KOPT-K1 (cell line): ENCODE results near the gene PRKCE.

Experiments used
- H3K27ac ChIP-seq: fragments of 200-600 bp; sonication (generic); 2 replicates; pipeline ENCODE4 v1.5.1; 2016; ENCODE audit warnings: antibody characterized with exemption, mild to moderate bottlenecking, low read depth, low read length; ENCODE audit not compliant: poor library complexity, severe bottlenecking
- H3K36me3 ChIP-seq: fragments of 200-600 bp; sonication (generic); 2 replicates; pipeline ENCODE4 v1.5.1; 2017; ENCODE audit warnings: antibody characterized with exemption, mild to moderate bottlenecking, low read length, moderate library complexity; ENCODE audit not compliant: insufficient read depth
- H3K9me3 ChIP-seq: fragments of 200-600 bp; sonication (generic); 2 replicates; pipeline ENCODE4 v1.5.1; 2017; ENCODE audit warnings: antibody characterized with exemption, low read length, mild to moderate bottlenecking; ENCODE audit not compliant: insufficient read depth, poor library complexity, severe bottlenecking

The PRKCE gene

GRCh38 chr2:45674035-45674816 lies 22.8 kb downstream of the PRKCE start:
- Histone ChIP-seq H3K36me3 (no peaks in the 10 kb centered on the region), H3K9me3 (no peaks in the 10 kb centered on the region), H3K27ac (no peak overlapping the region)

DNA sequence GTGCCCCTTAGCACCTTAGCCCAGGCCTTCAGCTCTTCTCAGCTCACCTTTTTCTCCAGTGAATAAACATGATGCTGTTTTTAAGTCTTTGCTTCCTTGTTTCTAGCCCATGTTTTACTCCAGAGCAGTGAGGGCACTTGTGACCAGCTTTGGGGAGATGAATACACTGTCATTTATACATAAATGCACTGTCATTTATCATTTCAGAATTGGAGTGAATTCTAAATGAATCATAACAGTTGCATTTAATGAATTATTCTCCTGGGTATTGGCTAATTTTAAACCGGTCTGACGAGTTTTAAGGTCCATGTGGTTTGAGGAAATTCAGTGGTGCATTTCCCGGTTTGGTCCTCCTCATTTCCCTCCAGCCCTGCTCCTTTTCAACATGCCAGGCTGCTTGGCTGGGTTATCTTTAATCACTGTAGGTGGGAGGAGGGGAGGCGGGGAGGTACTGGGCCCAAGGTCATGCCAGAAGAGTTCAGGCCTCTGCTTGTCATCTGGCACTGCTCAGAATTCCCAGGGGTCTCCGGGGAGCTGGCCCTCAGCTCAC lies 23.9 kb downstream of the PRKCE start:
- H3K36me3 ChIP-seq: no peaks in the 10 kb centered on the region

GRCh38 chr2:45676088-45676487 lies 24.6 kb downstream of the PRKCE start:
- Histone ChIP-seq H3K27ac (no peak overlapping the region), H3K36me3 (no peaks in the 10 kb centered on the region), H3K9me3 (no peaks in the 10 kb centered on the region)

More for the DNA sequence above, 23.9 kb downstream of the PRKCE start:
- Histone ChIP-seq H3K27ac (no peak overlapping the region), H3K9me3 (no peaks in the 10 kb centered on the region)

DNA sequence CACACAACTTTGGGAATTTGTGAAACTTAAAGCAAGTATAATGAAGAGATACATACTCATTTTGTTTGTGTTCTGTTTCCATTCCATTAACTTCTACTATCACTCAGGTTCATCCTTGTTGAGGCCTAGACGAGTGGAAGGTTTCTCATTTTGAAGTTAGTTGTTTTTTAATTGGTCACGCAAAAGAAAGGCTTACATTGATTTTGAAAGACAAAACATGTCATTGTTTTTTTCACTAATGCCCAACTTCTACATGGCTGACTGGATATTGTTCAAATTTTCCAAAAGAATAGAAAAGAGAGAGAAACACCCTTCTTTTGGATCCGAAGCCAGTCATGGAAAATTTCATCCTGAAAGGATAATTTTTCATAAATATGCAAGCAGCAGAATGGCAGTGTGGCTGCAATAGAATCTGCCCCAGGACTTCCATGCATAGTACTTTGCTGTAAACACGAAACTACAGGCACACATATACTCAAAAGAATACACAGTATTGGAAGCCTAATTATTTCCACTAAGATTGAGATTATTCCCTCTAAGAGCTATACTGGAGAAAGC lies 27.4 kb downstream of the PRKCE start:
- Histone ChIP-seq H3K36me3 (no peaks in the 10 kb centered on the region), H3K27ac (no peak overlapping the region), H3K9me3 (no peaks in the 10 kb centered on the region)

DNA sequence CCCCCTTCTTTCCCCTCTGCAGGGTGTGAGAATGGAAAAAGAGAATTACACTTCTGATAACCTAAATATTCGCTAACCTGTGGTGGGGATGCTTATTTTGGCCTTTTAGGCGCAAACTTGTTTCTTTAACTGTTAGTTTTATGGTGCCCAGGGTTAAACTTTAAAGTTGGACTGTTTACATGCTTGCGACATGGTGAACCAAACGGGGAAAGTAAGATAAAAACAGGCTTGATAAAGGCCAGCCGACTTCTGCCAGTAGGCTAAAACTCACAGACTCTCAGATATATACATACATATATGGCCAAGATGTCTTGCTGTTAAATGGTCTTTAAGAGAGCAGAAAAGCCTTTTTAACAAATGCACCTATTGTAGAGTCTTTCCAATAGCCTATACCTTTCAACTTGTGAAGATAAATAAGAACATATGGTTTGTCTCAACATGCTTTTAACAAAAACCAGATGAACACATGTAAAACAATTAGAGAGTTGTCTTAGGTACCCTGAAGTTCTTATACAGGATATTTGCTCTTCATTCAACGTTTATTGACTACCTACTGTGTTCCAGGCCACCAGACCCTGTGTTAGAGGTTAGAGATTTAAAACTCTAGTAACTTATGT lies 29.0 kb downstream of the PRKCE start:
- Histone ChIP-seq H3K9me3 (no peaks in the 10 kb centered on the region), H3K27ac (no peak overlapping the region), H3K36me3 (no peaks in the 10 kb centered on the region)

DNA sequence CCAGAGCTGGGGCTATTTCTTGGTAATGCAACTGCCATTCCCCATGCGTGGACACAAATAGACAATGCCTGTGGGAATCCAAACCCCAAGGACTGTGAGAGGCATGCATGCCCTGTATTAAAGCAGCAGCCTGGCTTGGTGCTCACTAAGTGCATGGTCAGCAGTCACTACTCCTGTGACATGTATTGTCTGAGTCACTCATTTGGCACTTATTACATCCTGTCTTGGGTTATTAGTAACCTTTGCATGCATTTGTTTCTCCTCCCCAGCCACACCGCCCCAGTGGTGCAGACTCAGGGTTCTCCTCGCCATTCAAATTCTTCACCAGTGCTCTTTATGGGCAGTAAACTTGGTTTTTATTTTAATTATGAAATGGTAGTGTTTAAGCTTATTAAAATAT lies 30.2 kb downstream of the PRKCE start:
- Histone ChIP-seq H3K36me3 (no peaks in the 10 kb centered on the region), H3K9me3 (no peaks in the 10 kb centered on the region), H3K27ac (no peak overlapping the region)

- H3K27ac ChIP-seq: no peak overlapping the region
- no peaks in the 10 kb centered on the region for H3K9me3 ChIP-seq
- H3K36me3 ChIP-seq: no peaks in the 10 kb centered on the region
Observed at GRCh38 chr2:45683292-45683691, 31.8 kb downstream of the PRKCE start.

GRCh38 chr2:45684756-45685155 lies 33.3 kb downstream of the PRKCE start:
- Histone ChIP-seq H3K9me3 (no peaks in the 10 kb centered on the region), H3K27ac (no peak overlapping the region), H3K36me3 (no peaks in the 10 kb centered on the region)

DNA sequence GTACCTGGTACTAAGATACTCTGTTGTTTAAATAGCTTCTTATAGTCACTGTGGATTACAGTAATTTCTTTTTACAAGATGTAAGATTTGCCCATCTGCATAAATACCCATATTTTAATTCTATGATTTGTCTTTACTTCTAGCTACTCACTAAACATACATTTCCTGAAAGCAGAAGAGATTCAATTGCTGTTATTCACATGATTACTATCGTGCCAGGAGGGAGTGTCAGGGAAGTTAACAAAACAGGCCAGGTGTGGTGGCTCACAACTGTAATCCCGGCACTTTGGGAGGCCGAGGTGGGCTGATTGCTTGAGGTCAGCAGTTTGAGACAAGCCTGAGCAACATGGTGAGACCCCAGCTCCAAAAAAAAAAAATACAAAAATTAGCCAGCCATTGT lies 33.8 kb downstream of the PRKCE start:
- H3K9me3 ChIP-seq: no peaks in the 10 kb centered on the region
- H3K36me3 ChIP-seq: no peaks in the 10 kb centered on the region
- no peak overlapping the region for H3K27ac ChIP-seq

DNA sequence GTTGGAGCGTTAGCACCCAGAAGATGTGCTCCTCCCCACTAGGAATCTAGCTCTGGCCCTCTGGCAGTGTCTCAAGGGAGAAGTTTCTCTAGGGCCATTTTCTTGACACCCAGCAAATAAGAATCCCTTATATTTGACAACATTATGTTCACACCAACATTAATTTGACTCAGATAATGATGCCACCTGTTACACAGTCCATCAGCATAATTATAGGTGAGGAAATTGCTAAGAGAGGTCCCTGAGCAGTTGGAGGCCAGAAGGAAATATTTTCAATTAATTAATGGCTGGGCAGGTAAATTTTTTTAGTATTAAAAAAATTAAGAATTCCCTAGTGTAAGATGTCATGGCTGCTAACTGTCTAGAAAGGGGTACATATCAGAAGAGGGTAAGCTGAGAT lies 36.5 kb downstream of the PRKCE start:
- Histone ChIP-seq H3K9me3 (no peaks in the 10 kb centered on the region), H3K27ac (no peak overlapping the region), H3K36me3 (no peaks in the 10 kb centered on the region)

DNA sequence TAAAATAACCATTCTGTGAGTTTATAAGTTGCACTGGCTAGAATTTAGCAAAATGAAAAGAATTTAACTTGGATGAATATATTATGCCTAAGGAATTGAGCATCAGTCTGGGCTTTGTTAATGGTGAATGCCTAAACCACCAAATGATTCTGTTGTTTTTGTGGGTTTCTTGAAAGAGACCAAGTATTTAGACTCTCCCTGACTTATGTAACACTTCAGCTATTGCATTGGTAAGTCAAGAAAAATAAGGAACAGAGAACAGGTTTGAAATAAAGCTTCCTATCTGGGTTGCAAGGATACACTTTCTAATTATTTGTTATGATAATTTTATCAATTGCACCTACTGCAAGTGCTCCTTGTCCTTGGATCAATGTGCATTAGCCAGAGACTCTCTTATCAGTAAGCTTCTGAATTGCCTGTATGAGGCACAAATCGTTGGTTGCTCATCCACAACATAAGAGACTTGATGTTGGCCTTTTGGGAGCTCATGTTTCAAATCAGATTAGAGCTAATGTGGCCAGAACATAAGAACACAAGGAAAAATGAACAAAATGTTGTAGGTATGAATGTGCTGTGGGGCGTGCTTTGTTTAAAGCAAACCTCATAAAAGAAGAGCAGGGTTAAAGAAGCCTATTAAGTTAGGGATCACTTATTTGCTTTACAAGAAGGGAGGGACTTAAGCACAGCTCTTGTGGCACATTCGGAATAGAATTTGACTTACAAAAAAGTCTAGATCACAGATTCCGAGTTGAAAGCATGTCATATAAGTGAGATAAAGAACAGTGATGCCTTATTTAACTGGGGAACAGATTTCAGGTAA lies 37.2 kb downstream of the PRKCE start:
- H3K9me3 ChIP-seq: no peaks in the 10 kb centered on the region
- no peaks in the 10 kb centered on the region for H3K36me3 ChIP-seq
- H3K27ac ChIP-seq: no peak overlapping the region

- Histone ChIP-seq H3K36me3 (no peaks in the 10 kb centered on the region), H3K27ac (no peak overlapping the region)
Observed at GRCh38 chr2:45690231-45690630, 38.8 kb downstream of the PRKCE start.

DNA sequence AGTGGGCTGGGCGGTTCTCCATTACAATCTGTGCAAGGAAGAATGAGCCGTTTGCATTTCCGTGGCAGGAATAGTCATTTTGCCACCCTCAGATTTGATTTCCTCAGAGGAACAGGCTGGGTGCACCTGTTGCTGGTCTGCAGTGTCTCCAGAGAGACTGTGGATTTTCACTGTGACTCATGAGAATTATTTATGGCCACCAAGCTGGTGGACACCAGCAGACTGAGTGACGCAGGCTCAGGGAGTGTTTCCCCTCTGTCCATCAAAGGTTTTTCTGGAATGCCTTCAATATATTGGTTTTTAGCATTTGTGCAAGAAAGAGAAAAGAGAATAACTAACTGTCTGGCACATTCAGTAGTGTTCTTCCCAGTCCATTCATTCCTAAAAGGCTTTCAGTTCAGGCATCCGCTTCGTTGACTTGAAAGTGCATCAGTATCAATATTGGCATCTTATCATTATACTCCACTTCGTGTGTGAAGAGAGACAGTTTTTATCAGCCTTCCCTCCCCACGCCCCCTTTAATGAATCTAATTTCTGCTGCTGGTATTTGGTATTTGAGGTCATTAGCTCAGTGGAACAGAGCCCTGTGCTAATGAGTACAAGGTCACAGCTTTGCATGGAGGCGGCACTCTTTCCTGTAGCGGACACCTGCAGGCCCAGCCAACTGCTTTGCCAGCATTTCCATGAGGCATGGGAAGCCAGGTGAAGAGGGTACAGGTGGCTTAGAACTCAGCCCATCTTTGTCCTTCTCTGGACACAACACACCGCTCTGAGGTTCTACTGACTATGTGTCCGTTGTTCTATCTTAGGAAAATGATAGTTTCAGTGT lies 39.9 kb downstream of the PRKCE start:
- H3K36me3 ChIP-seq: no peaks in the 10 kb centered on the region
- H3K27ac ChIP-seq: no peak overlapping the region
- no peaks in the 10 kb centered on the region for H3K9me3 ChIP-seq

More at GRCh38 chr2:45690231-45690630, 38.8 kb downstream of the PRKCE start:
- no peaks in the 10 kb centered on the region for H3K9me3 ChIP-seq

GRCh38 chr2:45692566-45692965 lies 41.1 kb downstream of the PRKCE start:
- Histone ChIP-seq H3K9me3 (no peaks in the 10 kb centered on the region), H3K27ac (no peak overlapping the region), H3K36me3 (no peaks in the 10 kb centered on the region)
